NCI-H526 (cell line): ENCODE measurements around the gene PDE6B.
"Not testable (repeated sequence)": the region's sequence is repeated elsewhere in the genome, so short reads cannot be mapped to it uniquely, and the experiment has no call there.

Source experiments
- DNase-seq, 2 experiments: peaks; one replicate each; lab custom pipeline; 2025; lab: John Stamatoyannopoulos, UW

Gene PDE6B

DNA sequence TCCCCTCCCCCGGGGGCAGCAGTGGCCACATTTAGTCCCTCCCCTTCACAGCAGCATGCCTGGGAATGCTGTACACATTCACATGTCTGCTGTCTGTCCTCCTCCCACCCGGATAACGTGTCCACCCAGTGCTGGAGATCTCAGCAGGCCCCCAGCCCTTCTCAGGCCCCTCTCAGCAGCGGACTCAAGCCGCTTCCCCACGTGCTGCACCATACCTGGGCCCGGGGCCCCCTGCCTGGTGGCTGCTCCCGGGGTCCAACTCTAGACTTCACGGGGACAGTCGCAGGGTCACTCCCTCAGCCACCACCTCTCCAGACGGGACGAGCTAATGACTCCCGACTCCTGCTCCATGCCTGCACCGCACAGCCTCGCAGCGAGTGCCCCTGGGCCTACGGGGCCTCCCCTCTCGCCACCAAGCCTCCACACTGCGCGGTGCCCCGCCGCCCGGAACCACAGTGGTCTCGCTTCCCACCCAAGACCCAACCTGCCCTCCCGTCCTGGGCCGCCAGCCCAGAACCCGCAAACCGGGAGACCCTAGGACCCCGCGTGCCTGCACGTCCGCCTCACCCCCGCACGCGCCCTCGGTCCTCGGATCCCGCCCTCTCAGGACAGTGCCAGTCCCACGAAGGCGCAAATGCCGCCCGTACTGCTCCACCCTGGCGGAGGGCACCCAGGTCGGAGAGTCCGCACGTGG lies 79.0 kb downstream of the PDE6B start:
- no peak for DNase-seq

DNA sequence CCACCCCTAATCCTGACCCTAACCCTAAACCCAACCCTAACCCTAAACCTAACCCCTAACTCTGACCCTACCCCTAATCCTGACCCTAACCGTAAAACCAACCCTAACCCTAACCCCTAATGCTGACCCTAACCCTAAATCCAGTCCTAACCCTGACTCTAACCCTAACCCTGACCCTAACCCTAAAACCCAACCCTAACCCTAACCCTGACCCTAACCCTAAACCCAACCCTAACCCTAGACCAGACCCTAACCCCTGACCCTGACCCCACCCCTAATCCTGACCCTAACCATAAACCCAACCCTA lies 79.6 kb downstream of the PDE6B start:
- DNase-seq = no peak

DNA sequence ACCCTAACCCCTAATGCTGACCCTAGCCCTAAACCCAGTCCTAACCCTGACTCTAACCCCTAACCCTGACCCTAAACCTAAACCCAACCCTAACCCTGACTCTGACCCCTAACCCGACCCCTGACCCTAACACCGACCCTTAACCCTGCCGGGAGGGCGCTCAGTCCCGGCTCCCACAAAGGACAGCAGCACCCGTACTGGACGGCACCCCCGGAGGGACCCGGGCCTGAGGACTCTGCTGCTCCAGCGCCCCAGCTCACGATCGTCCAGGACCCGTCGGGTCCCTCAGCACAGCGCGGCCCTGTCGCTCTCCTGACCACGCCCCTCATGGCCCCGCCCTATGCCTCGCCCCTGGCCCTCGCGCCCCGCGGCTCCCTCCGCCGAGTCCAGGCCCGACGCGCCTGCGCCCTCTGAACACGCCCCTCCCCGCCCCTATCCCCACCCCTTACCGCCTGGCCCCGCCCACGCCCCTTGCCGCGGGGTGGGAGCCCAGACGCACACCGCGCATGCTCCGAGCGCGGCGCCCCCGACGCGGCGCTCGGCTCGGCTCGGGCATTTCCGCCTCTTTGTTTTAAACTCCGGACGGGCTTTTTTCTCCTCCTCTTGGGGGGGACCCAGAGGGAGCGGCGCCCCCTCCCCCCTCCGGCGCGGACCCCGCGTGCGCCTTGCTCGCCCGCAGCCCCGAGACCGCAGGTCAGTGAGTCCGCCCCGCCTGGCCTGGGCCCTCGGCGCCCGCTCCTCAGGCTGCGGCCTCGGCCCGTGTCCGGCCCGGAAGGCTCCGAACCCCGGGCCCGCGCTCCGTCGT lies 80.1 kb downstream of the PDE6B start, which contains the start of gene PCGF3:
Gene PCGF3, plus strand, starts transcription at position 555 of the 805 bp plus-strand sequence. CDS start 27,849 bp downstream, outside the sequence.
- peak; percentile 69 to 97 for DNase-seq

DNA sequence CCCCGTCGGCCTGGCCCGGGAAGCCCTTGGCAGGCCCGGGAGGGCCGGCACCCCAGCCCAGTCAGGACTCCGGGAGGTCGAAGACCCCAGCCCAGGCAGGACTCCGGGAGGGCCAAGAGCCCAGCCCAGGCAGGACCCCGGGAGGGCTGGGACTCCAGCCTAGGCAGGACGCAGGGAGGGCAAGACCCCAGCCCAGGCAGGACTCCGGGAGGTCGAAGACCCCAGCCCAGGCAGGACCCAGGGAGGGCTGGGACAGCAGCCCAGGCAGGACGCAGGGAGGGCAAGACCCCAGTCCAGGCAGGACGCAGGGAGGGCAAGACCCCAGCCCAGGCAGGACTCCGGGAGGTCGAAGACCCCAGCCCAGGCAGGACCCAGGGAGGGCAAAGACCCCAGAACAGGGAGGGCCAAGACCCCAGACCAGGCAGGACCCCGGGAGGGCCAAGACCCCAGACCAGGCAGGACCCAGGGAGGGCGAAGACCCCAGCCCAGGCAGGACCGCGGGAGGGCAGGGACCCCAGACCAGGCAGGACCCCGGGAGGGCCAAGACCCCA lies 80.8 kb downstream of the PDE6B start:
- DNase-seq = not testable (repeated sequence)

DNA sequence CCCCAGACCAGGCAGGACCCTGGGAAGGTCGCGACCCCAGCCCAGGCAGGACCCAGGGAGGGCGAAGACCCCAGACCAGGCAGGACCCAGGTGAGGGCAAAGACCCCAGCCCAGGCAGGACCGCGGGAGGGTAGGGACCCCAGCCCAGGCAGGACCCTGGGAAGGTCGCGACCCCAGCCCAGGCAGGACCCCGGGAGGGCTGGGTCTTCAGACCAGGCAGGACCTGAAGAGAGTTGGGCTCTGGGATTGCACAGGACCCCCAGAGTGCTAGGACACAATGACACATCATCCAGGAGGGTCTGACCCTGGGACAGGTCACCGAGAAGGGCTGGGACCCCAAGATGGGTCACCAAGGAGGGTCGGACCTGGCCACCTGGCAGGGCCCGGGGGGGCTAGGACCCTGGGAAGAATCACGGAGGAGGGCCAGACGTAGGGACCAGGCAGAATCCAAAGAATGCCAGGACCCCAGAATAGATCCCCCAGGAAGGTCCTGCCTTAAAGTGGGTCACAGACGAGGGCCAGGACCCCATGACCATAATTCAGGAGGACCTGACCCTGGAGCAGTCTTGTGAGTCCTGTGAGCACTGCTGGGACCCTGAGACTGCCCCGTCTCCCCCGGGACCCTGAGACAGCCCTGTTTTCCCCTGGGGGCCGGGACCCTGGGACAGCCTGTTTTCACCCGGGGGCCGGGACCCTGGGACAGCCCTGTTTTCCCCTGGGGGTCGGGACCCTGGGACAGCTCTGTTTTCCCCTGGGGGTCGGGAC lies 81.6 kb downstream of the PDE6B start:
- no peak for DNase-seq

DNA sequence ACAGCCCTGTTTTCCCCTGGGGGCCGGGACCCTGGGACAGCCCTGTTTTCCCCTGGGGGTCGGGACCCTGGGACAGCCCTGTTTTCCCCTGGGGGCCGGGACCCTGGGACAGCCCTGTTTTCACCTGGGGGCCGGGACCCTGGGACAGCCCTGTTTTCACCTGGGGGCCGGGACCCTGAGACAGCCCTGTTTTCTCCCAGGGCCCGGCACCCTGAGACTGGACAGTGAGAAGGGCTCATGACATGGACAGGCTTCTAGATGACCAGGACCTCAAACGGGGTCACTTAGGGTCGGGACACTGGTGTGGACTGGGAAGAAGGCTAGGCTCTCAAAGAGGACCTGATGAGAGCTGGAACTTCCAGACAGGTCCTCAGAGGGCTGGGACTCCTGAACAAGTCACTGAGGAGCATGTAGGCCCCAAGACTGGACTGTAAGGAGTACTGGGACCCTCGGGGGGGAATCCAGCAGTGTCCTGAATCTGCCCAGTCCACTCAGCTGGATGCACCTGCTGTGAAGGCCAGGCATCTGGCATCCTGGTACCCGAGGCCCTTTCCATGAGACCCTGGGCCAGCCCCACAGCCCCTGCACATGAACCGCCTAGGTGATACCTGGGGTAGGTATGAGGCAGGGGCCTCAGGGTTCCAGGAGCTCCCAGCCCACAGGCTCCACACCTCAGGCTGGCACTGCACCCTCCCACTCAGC lies 82.7 kb downstream of the PDE6B start:
- DNase-seq = no peak

DNA sequence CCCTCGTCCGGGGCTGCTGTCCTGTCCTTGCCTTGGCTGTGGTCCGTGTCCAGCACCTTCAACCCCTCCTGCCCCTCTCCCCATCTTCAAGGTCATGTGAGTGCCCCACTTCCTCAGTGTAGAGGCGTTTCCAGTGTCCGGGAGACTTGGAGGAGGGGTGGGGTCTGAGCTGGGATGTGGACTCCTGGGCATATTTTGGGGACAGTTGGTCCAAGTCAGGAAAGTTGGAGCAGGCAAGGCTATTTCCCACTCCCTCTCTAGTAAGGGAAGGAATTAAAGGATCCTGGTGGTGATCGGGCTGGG lies 83.2 kb downstream of the PDE6B start:
- no peak for DNase-seq

DNA sequence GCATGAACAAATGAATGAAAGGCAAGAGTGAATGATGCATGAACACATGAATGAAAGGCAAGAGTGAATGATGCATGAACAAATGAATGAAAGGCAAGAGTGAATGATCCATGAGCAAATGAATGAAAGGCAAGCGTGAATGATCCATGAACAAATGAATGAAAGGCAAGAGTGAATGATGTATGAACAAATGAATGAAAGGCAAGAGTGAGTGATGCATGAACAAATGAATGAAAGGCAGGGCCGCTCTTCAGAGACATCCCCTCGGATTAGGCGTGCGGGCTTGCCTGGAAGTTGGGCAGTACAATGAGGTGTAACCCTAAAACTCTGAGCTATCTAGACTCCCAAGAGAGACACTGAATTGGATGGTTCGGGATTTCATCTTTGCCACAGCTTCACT lies 84.0 kb downstream of the PDE6B start:
- no peak for DNase-seq

DNA sequence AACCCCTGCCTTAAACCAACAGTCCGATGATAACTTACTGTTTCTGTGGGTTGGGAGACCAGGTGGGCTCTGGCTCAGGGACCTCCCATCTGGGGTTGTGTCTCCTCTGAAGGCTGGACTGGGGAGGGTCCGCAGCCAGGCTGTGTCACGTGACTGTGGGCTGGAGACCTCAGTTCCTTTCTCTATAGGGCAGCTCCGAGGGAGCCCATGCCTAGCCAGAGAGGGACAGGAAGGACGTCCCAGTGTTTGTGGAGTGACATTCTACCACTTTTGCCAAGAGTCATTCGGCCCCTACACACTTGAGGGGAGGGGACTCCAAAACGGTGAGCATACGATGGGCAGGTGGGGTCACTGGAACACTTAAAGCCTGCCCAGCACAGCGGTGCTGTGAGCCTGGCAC lies 84.7 kb downstream of the PDE6B start:
- DNase-seq = no peak

DNA sequence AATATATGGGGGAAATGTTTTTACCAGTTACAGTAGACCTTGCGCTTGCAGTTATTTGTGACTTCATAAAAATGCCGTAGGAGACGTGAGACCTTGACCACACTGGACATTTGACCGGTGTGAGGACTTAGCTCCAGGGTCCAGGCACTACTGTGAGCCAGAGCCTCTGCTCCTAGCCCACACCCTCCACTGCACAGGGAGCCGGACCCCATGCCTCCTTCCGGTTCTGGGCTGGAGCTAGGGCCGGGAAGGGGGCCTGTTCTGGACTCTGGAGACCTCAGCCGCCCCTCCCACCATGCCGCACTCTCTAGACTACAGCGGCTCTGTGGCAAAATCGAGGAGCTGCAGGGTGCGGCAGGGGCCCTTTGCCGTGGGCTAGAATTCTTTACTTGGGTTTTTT lies 85.5 kb downstream of the PDE6B start:
- DNase-seq = no peak

DNA sequence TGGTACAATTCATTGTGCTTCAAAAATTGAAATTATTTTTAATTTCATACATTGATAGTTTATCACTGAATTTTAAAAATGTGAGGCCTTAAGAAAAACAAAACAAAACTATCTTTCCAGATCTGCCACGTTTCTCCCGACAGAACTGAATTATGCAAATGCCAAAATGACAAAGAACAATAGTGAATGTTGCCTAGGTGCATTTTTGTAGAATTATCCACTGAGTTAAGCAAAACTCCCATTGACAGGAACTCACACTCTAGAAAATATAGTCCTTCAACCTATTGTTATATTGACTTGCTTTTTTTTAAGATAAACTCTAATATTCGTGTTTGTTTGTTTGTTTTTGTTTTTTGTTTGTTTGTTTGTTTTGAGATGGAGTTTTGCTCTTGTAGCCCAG lies 86.7 kb downstream of the PDE6B start:
- DNase-seq = peak in 1 of 2 experiments; percentile 49

DNA sequence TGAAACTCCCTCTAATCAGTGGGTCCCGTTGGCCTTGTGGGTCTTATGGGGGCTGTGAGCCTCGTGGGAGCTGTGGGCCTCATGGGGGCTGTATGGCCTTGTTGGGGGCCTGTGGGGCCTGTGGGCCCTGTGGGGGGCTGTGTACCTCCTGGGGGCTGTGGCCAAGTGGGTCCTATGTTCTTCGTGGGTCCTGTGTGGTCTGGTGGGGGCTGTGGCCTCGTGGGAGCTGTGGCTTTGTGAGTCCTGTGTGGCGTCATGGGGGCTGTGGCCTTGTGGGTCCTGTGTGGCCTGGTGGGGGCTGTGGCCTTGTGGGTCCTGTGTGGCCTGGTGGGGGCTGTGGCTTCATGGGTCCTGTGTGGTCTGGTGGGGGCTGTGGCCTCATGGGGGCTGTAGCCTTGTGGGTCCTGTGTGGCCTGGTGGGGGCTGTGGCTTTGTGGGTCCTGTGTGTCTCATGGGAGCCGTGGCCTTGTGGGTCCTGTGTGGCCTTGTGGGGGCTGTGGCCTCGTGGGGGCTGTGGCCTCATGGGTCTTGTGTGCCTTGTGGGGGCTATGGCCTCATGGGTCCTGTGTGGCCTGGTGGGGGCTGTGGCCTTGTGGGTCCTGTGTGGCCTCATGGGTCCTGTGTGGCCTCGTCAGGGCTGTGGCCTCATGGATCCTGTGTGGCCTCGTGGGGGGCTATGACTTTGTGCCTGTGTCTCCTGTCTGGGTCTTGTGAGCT lies 87.7 kb downstream of the PDE6B start:
- no peak for DNase-seq

DNA sequence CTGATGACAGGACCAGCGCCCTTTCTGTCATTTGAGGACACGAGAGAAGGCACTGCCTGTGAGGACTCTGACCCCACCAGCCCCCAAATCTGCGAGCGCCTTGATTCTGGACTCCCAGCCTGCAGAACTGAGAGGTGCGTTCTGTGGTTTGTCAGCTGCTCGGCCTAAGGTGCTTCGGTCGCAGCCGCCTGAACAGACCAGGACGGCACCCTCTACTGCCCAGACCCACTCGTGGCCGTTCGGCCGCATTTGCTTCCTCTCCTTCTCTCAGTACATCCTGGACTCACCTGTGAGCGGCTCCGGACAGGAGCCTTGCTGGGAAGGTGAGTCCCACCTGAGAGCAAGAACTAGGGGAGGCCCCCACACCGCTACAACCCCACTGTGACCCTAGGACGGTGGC lies 88.7 kb downstream of the PDE6B start:
- DNase-seq = no peak

DNA sequence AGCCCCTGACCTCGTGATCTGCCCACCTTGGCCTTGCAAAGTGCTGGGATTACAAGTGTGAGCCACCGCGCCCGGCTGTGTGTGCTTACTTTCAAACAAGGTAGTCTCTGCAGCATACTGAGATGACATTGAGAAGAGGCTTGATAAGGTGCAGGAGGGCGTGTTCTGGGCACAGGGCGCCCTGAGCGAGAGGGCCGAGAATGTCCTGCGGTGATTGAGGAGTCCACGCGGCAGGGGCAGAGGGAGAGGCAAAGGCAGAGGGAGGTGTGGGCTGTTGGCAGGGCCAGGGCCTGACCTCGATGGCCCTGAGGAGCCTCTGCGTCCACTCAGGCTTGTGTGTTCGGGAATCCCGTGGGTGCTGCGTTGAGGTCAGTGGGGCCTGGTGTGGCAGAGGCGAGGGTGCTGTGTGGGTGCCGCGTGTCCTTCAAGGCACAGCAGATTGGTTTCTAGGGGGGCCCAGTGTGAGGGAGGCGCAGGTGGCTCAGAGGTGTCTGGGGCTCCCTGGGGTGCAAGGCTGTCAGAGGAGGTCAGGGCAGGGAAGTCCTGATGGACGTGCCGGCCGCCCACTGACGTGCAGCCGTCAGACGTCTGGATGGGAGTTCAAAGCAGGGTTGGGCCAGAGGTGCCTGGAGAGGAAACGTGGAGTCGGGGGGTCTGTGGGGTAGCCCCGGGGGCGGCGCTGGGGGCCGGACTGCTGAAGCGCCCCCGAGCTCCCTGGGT lies 92.4 kb downstream of the PDE6B start:
- DNase-seq = no peak

DNA sequence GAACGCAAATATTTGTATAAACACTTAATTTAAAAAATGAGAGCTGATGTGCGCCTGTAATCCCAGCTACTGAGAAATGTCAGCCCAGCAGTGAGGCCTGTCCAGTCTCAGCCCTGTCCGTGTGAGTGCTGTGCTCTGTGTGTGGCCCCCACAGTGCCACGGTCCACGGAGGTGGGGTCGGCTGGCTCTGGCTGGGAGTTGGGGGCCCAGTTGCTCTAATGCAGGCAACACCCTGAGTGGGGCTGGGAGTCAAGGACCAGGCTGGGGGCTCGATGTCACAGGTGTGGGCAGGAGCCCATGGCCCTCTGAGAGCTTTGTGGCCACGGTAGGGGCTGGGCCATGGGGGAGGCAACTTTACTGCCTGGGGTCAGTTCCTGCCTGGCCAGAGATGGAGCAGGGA lies 93.1 kb downstream of the PDE6B start:
- no peak for DNase-seq
